HepG2 (cell line): Measurements from ENCODE around the gene MEIOB. TPM values are rescaled to one million over a fixed set of nuclear protein-coding genes. Genes with fewer than 3 reads are reported as not detected.
A peak's percentile ranks its signal among the peaks of the same experiment; 100 is the strongest.

ENCODE experiments used
- CC2D1A ChIP-seq: sonication (generic); formaldehyde crosslinking; IDR thresholded peaks from 2 replicates; pipeline ENCODE4 v1.8.1; 2023; ENCODE audit warnings: mild to moderate bottlenecking, missing genetic modification reagents
- CCAR2 ChIP-seq: fragments of 200-400 bp; formaldehyde crosslinking; optimal IDR thresholded peaks from 2 replicates; pipeline ENCODE3; 2018; ENCODE audit warnings: low read depth, mild to moderate bottlenecking, low read length, moderate library complexity
- FOXJ3 ChIP-seq: sonication (generic); formaldehyde crosslinking; IDR thresholded peaks from 2 replicates; pipeline ENCODE4 v1.4.0; 2020; ENCODE audit warnings: missing genetic modification reagents, mild to moderate bottlenecking, borderline replicate concordance
- HHEX ChIP-seq: IDR thresholded peaks from 2 replicates; pipeline ENCODE4 v1.6.1; 2016; ENCODE audit warnings: control low read depth
- HNRNPK ChIP-seq: fragments of 200-400 bp; formaldehyde crosslinking; IDR thresholded peaks from 2 replicates; pipeline ENCODE4 v1.6.1; 2018; ENCODE audit warnings: low read length, low read depth, moderate library complexity, mild to moderate bottlenecking; ENCODE audit not compliant: poor library complexity, severe bottlenecking
- IRF9 ChIP-seq: sonication (generic); formaldehyde crosslinking; IDR thresholded peaks from 2 replicates; pipeline ENCODE4 v1.8.0; 2022; ENCODE audit warnings: missing genetic modification reagents, mild to moderate bottlenecking, borderline replicate concordance
- NFKBIZ ChIP-seq: IDR thresholded peaks from 2 replicates; pipeline ENCODE4 v1.6.1; 2018; ENCODE audit warnings: missing genetic modification reagents, missing compliant biosample characterization
- NONO ChIP-seq, 2 experiments: fragments of 450-650 bp in 1 of 2; sonication (generic) in 1 of 2; formaldehyde crosslinking in 1 of 2; IDR thresholded peaks in 1 of 2; conservative IDR thresholded peaks in 1 of 2; 2 replicates each; pipeline versions ENCODE4 v1.6.1 to v1.8.0; 2017 to 2022; ENCODE audit warnings: mild to moderate bottlenecking in 1 of 2, missing genetic modification reagents in 1 of 2, moderate library complexity in 1 of 2
- PHB2 ChIP-seq: fragments of 450-650 bp; IDR thresholded peaks from 2 replicates; pipeline ENCODE4 v1.6.1; 2018; ENCODE audit not compliant: partially characterized antibody
- RBAK ChIP-seq: sonication (generic); formaldehyde crosslinking; IDR thresholded peaks from 2 replicates; pipeline ENCODE4 v1.5.1; 2020; ENCODE audit warnings: mild to moderate bottlenecking, missing genetic modification reagents
- RORA ChIP-seq: sonication (generic); formaldehyde crosslinking; IDR thresholded peaks from 2 replicates; pipeline ENCODE4 v1.5.0; 2020; ENCODE audit warnings: mild to moderate bottlenecking, missing genetic modification reagents, moderate library complexity
- SNAI1 ChIP-seq: sonication (generic); formaldehyde crosslinking; IDR thresholded peaks from 2 replicates; pipeline ENCODE4 v1.5.0; 2020; ENCODE audit warnings: mild to moderate bottlenecking, missing genetic modification reagents, borderline replicate concordance
- TFDP2 ChIP-seq: sonication (generic); formaldehyde crosslinking; IDR thresholded peaks from 2 replicates; pipeline ENCODE4 v1.4.0; 2020; ENCODE audit warnings: missing genetic modification reagents
- ZNF501 ChIP-seq: sonication (generic); formaldehyde crosslinking; IDR thresholded peaks from 2 replicates; pipeline ENCODE4 v1.5.1; 2020; ENCODE audit warnings: mild to moderate bottlenecking, moderate library complexity, missing genetic modification reagents
- ZNF558 ChIP-seq: sonication (generic); formaldehyde crosslinking; IDR thresholded peaks from 2 replicates; pipeline ENCODE4 v1.9.0; 2022; ENCODE audit warnings: mild to moderate bottlenecking, missing genetic modification reagents, borderline replicate concordance
- ZNF569 ChIP-seq: sonication (generic); formaldehyde crosslinking; IDR thresholded peaks from 2 replicates; pipeline ENCODE4 v1.5.0; 2020; ENCODE audit warnings: mild to moderate bottlenecking, missing genetic modification reagents, moderate library complexity, borderline replicate concordance
- ZNF816 ChIP-seq: sonication (generic); formaldehyde crosslinking; IDR thresholded peaks from 2 replicates; pipeline ENCODE4 v1.8.0; 2022; ENCODE audit warnings: missing genetic modification reagents, mild to moderate bottlenecking, borderline replicate concordance
- ZNF883 ChIP-seq: sonication (generic); formaldehyde crosslinking; IDR thresholded peaks from 2 replicates; pipeline ENCODE4 v1.5.1; 2020; ENCODE audit warnings: mild to moderate bottlenecking, missing genetic modification reagents; ENCODE audit errors: not compliant biosample characterization
- ZSCAN25 ChIP-seq: sonication (generic); formaldehyde crosslinking; IDR thresholded peaks from 2 replicates; pipeline ENCODE4 v1.8.0; 2022; ENCODE audit warnings: mild to moderate bottlenecking, missing genetic modification reagents
- polyA plus RNA-seq, 8 experiments: library from polyadenylated mRNA; depleted of rRNA in 3 of 8; stranded (reverse) in 7 of 8; unstranded in 1 of 8; fragments of >200 nt; fragmentation: Illumina TruSeq in 4 of 8; extraction: Trizol in 4 of 8; gene quantifications; 2 replicates each; pipeline versions ENCODE4 v1.2.1 to v1.2.3, GENCODE V29; 2011 to 2016; ENCODE audit warnings: low read depth in 4 of 8, missing spikeins in 1 of 8, mixed read lengths in 1 of 8; ENCODE audit not compliant: insufficient read depth in 1 of 8
- total RNA-seq, 5 experiments: library from RNA; depleted of rRNA; stranded (reverse); fragments of >200 nt; fragmentation: Illumina TruSeq; extraction: Trizol; gene quantifications; 2 replicates each; pipeline ENCODE4 v1.2.3, GENCODE V29; 2016; ENCODE audit warnings: low read depth in 1 of 5
- TF ChIP-seq, protein P1 (sequence below): sonication (generic); formaldehyde crosslinking; IDR thresholded peaks from 2 replicates; pipeline ENCODE4 v1.4.0; 2020; ENCODE audit warnings: missing genetic modification reagents
- TF ChIP-seq, protein P2 (sequence below): sonication (generic); formaldehyde crosslinking; IDR thresholded peaks from 2 replicates; pipeline ENCODE4 v1.4.0; 2020; ENCODE audit warnings: mild to moderate bottlenecking, missing genetic modification reagents

Gene MEIOB
- total and polyA plus RNA-seq, 2 of the 13 experiments (the other 11 are each of a cell fraction or from before 2014, with no cell fraction given), result 0.17 TPM; not detected in 1

DNA sequence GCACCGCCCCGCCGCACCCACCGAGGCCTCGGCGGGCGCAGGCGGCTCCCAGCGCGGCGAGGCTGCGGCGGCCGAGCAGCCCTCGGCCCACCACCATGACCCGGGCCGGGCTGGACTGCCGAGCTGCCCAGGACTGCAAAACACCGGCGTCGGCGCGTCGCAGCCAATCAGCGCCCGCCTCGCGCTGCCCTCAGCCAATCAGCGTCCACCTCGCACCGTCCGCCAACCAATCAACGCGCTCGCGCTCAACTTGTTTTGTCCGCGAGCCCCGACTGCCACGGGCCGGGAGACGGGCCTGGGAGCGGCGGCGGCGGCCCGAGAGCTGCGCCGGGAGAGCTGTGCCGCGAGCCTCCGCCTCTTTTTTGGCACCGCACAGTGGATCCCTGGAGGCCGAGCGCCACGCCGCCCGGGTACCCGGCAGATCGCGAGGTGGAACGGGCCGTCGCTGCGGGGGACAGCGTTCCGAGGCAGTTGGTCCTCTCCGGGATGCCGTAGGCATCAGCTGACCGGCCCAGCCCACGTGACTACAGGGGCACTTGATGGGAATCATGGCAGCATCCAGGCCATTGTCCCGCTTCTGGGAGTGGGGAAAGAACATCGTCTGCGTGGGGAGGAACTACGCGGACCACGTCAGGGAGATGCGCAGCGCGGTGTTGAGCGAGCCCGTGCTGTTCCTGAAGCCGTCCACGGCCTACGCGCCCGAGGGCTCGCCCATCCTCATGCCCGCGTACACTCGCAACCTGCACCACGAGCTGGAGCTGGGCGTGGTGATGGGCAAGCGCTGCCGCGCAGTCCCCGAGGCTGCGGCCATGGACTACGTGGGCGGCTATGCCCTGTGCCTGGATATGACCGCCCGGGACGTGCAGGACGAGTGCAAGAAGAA lies 45.0 kb downstream of the MEIOB start, which contains the start of the genes FAHD1 and HAGH (continued):
- peak; percentile 79 for TF ChIP-seq TFDP2 (CRISPR knock-in tag)
- no peak for TF ChIP-seq NONO (IDR thresholded peaks at IDR 0.05)
- peak; percentile 90 for TF ChIP-seq NONO (CRISPR knock-in tag; conservative IDR thresholded peaks at IDR 0.05)
- no peak for TF ChIP-seq CC2D1A (CRISPR knock-in tag)
- TF ChIP-seq ZNF569 (CRISPR knock-in tag), result no peak
- TF ChIP-seq ZNF558 (CRISPR knock-in tag), result peak; percentile 95; the same call in 1 of the 2 replicates
- TF ChIP-seq IRF9 (CRISPR knock-in tag), result peak; percentile 89
- no peak for TF ChIP-seq PHB2
- TF ChIP-seq HNRNPK, result peak; percentile 48
- no peak for TF ChIP-seq HHEX (CRISPR knock-in tag)
- TF ChIP-seq CCAR2, result no peak
- no peak for TF ChIP-seq RBAK
- TF ChIP-seq ZNF816 (CRISPR knock-in tag), result no peak
- TF ChIP-seq, protein P1, sequence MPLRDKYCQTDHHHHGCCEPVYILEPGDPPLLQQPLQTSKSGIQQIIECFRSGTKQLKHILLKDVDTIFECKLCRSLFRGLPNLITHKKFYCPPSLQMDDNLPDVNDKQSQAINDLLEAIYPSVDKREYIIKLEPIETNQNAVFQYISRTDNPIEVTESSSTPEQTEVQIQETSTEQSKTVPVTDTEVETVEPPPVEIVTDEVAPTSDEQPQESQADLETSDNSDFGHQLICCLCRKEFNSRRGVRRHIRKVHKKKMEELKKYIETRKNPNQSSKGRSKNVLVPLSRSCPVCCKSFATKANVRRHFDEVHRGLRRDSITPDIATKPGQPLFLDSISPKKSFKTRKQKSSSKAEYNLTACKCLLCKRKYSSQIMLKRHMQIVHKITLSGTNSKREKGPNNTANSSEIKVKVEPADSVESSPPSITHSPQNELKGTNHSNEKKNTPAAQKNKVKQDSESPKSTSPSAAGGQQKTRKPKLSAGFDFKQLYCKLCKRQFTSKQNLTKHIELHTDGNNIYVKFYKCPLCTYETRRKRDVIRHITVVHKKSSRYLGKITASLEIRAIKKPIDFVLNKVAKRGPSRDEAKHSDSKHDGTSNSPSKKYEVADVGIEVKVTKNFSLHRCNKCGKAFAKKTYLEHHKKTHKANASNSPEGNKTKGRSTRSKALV (CRISPR knock-in tag), result peak; percentile 89; the same call in 1 of the 2 replicates
- peak; percentile 84; the same call in 1 of the 2 replicates for TF ChIP-seq NFKBIZ
- no peak; the same call in 1 of the 2 replicates for TF ChIP-seq FOXJ3 (CRISPR knock-in tag)
- TF ChIP-seq ZSCAN25 (CRISPR knock-in tag), result peak; percentile 64; the same call in 1 of the 2 replicates
- peak; percentile 70 for TF ChIP-seq SNAI1
- TF ChIP-seq ZNF883 (CRISPR knock-in tag), result peak; percentile 92
- TF ChIP-seq RORA (CRISPR knock-in tag), result no peak
- peak; percentile 92 for TF ChIP-seq ZNF501 (CRISPR knock-in tag)
- TF ChIP-seq, protein P2, sequence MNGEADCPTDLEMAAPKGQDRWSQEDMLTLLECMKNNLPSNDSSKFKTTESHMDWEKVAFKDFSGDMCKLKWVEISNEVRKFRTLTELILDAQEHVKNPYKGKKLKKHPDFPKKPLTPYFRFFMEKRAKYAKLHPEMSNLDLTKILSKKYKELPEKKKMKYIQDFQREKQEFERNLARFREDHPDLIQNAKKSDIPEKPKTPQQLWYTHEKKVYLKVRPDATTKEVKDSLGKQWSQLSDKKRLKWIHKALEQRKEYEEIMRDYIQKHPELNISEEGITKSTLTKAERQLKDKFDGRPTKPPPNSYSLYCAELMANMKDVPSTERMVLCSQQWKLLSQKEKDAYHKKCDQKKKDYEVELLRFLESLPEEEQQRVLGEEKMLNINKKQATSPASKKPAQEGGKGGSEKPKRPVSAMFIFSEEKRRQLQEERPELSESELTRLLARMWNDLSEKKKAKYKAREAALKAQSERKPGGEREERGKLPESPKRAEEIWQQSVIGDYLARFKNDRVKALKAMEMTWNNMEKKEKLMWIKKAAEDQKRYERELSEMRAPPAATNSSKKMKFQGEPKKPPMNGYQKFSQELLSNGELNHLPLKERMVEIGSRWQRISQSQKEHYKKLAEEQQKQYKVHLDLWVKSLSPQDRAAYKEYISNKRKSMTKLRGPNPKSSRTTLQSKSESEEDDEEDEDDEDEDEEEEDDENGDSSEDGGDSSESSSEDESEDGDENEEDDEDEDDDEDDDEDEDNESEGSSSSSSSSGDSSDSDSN (CRISPR knock-in tag), result peak; percentile 90
